Measurements from ENCODE around the gene THEMIS2.

Gene THEMIS2

DNA sequence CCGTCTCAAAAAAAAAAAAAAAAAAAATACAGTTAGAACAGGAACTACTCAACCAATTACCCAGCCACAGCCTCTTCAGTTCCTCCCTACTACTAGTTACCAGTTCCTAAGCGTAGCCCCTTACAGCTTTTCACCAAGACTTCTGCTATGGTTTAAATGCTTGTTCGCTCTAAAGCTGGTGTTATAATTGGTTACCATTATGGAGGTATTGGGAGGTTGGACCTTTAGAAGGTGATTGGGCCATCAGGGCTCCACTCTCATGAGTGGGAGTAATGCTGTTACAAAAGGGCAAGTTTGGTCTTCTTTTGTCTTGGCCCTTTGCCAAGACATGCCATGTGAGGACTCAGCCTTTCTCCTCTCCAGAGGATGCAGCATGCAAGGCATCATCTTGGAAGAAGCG, 59.4 kb downstream of the THEMIS2 start:
- DNase-seq (ENCODE audit: low spot score in 2 of 2): no peak
- H3K36me3 ChIP-seq (replicated peaks): no peaks in the 10 kb centered on the region
- no peaks in the 10 kb centered on the region; the same call in 1 of the 2 replicates for H3K27me3 ChIP-seq (ENCODE audit: low read depth)
- H3K4me1 ChIP-seq: no peaks in the 10 kb centered on the region
- H3K9me3 ChIP-seq: no peaks in the 10 kb centered on the region
- H3K4me3 ChIP-seq: no peak overlapping the region
- in situ Hi-C loops (cut with MboI; ENCODE audit: low sequenced_read_pairs): no loop called here

GRCh38 chr1:27934818-27935549, 62.6 kb downstream of the THEMIS2 start, which contains the start of gene SMPDL3B:
TSS of gene SMPDL3B (plus strand) at chr1:27935000. CDS start at chr1:27935184, 184 bp downstream.
- Histone ChIP-seq H3K4me1 (no peaks in the 10 kb centered on the region), H3K36me3 (replicated peaks) (no peaks in the 10 kb centered on the region), H3K4me3 (peak within 1 kb of the TSS; percentile 22), H3K9me3 (no peaks in the 10 kb centered on the region), H3K27me3 (ENCODE audit: low read depth) (no peaks in the 10 kb centered on the region)
- peak; percentile 55 to 79 for DNase-seq (ENCODE audit: low spot score in 2 of 2)
- in situ Hi-C loops (cut with MboI; ENCODE audit: low sequenced_read_pairs): no loop called here

- in situ Hi-C loops (cut with MboI; ENCODE audit: low sequenced_read_pairs): no loop called here
- no peak for DNase-seq (ENCODE audit: low spot score in 2 of 2)
Measured at GRCh38 chr1:27935721-27936120, 63.4 kb downstream of the THEMIS2 start.

More at GRCh38 chr1:27935721-27936120, 63.4 kb downstream of the THEMIS2 start:
- Histone ChIP-seq H3K4me1 (no peaks in the 10 kb centered on the region), H3K9me3 (no peaks in the 10 kb centered on the region), H3K36me3 (replicated peaks) (no peaks in the 10 kb centered on the region), H3K4me3 (no peak overlapping the region), H3K27me3 (ENCODE audit: low read depth) (no peaks in the 10 kb centered on the region)

All from HAP-1 (cell line).